SJSA1 (cell line): ENCODE results near the gene WWOX. TPM values are rescaled to one million over a fixed set of nuclear protein-coding genes. Genes with fewer than 3 reads are reported as not detected.

ENCODE experiments used
- DNase-seq, 2 experiments: peaks; one replicate each; pipeline ENCODE4 v3.0.0-alpha.2; 2015 to 2020; ENCODE audit warnings: low spot score in 2 of 2, low read depth in 1 of 2
- H3K27ac ChIP-seq: fragments of 250-450 bp; sonication (Bioruptor Pico); 2 replicates; pipeline ENCODE4 v1.5.1; 2020; ENCODE audit warnings: mild to moderate bottlenecking, moderate library complexity
- H3K27me3 ChIP-seq: fragments of 250-450 bp; sonication (Bioruptor Pico); replicated peaks from 2 replicates; pipeline ENCODE4 v1.5.1; 2020; ENCODE audit warnings: mild to moderate bottlenecking, moderate library complexity
- H3K36me3 ChIP-seq: fragments of 250-450 bp; sonication (Bioruptor Pico); 2 replicates; pipeline ENCODE4 v1.5.1; 2020; ENCODE audit warnings: mild to moderate bottlenecking
- H3K4me1 ChIP-seq: fragments of 250-450 bp; sonication (Bioruptor Pico); replicated peaks from 2 replicates; pipeline ENCODE4 v1.6.1; 2021; ENCODE audit warnings: mild to moderate bottlenecking
- H3K4me3 ChIP-seq: fragments of 250-450 bp; sonication (Bioruptor Pico); 2 replicates; pipeline ENCODE4 v1.5.1; 2020; ENCODE audit warnings: mild to moderate bottlenecking
- H3K9me3 ChIP-seq: fragments of 250-450 bp; sonication (Bioruptor Pico); replicated peaks from 2 replicates; pipeline ENCODE4 v1.5.1; 2020; ENCODE audit warnings: mild to moderate bottlenecking
- total RNA-seq: library from RNA; depleted of rRNA; stranded (reverse); fragments of >200 nt; shearing (Covaris generic); gene quantifications from 2 replicates; pipeline ENCODE4 v1.2.3, GENCODE V29; 2014

WWOX gene
- total RNA-seq, 1 experiment from 2014 or later: 13.4 TPM

- Histone ChIP-seq H3K27me3 (no peaks in the 10 kb centered on the region), H3K4me3 (no peak overlapping the region), H3K36me3 (no peaks in the 10 kb centered on the region), H3K27ac (no peak overlapping the region), H3K9me3 (peaks cover 6% of the 10 kb centered on the region; the same call in 1 of the 2 replicates), H3K4me1 (no peaks in the 10 kb centered on the region)
- no peak for DNase-seq
Measured at GRCh38 chr16:79008036-79008868, 908.8 kb downstream of the WWOX start.

- DNase-seq: no peak
- no peak overlapping the region for H3K4me3 ChIP-seq
- no peaks in the 10 kb centered on the region for H3K4me1 ChIP-seq
- H3K27me3 ChIP-seq: no peaks in the 10 kb centered on the region
- H3K27ac ChIP-seq: no peak overlapping the region
- H3K36me3 ChIP-seq: no peaks in the 10 kb centered on the region
- H3K9me3 ChIP-seq: peaks cover 6% of the 10 kb centered on the region; the same call in 1 of the 2 replicates
Measured at GRCh38 chr16:79008869-79009179, 909.4 kb downstream of the WWOX start.

- H3K4me3 ChIP-seq: no peak overlapping the region
- DNase-seq: no peak
- H3K4me1 ChIP-seq: no peaks in the 10 kb centered on the region
- H3K9me3 ChIP-seq: peaks cover 6% of the 10 kb centered on the region; the same call in 1 of the 2 replicates
- H3K36me3 ChIP-seq: no peaks in the 10 kb centered on the region
- no peak overlapping the region for H3K27ac ChIP-seq
- no peaks in the 10 kb centered on the region for H3K27me3 ChIP-seq
Measured at GRCh38 chr16:79009896-79010295, 910.4 kb downstream of the WWOX start.

- Histone ChIP-seq H3K27me3 (no peaks in the 10 kb centered on the region), H3K36me3 (no peaks in the 10 kb centered on the region), H3K4me1 (no peaks in the 10 kb centered on the region), H3K9me3 (peaks cover 6% of the 10 kb centered on the region; the same call in 1 of the 2 replicates), H3K27ac (no peak overlapping the region), H3K4me3 (no peak overlapping the region)
- no peak for DNase-seq
Measured at GRCh38 chr16:79011282-79011681, 911.8 kb downstream of the WWOX start.

GRCh38 chr16:79012671-79013434, 913.4 kb downstream of the WWOX start:
- DNase-seq: no peak
- Histone ChIP-seq H3K9me3 (peaks cover 2% of the 10 kb centered on the region; the same call in 1 of the 2 replicates), H3K4me3 (no peak overlapping the region)

GRCh38 chr16:79013930-79014660, 914.6 kb downstream of the WWOX start:
- H3K4me1 ChIP-seq: no peaks in the 10 kb centered on the region
- no peaks in the 10 kb centered on the region for H3K27me3 ChIP-seq
- no peak for DNase-seq
- H3K36me3 ChIP-seq: no peaks in the 10 kb centered on the region
- peaks cover 2% of the 10 kb centered on the region; the same call in 1 of the 2 replicates for H3K9me3 ChIP-seq
- no peak overlapping the region for H3K4me3 ChIP-seq
- H3K27ac ChIP-seq: no peak overlapping the region

More at GRCh38 chr16:79012671-79013434, 913.4 kb downstream of the WWOX start:
- Histone ChIP-seq H3K4me1 (no peaks in the 10 kb centered on the region), H3K36me3 (no peaks in the 10 kb centered on the region), H3K27me3 (no peaks in the 10 kb centered on the region), H3K27ac (no peak overlapping the region)

- H3K9me3 ChIP-seq: 0 out of 2 replicates have a peak, but pooled peaks cover 6% of the 10 kb centered on the region
- H3K36me3 ChIP-seq: no peaks in the 10 kb centered on the region
- H3K27me3 ChIP-seq: no peaks in the 10 kb centered on the region
- no peak overlapping the region for H3K4me3 ChIP-seq
- H3K27ac ChIP-seq: no peak overlapping the region
- no peak for DNase-seq
- H3K4me1 ChIP-seq: no peaks in the 10 kb centered on the region
Measured at GRCh38 chr16:79018650-79019429, 919.4 kb downstream of the WWOX start.

GRCh38 chr16:79019431-79019830, 920.0 kb downstream of the WWOX start:
- no peak overlapping the region for H3K27ac ChIP-seq
- no peaks in the 10 kb centered on the region for H3K4me1 ChIP-seq
- H3K36me3 ChIP-seq: no peaks in the 10 kb centered on the region
- no peak overlapping the region for H3K4me3 ChIP-seq
- 0 out of 2 replicates have a peak, but pooled peaks cover 6% of the 10 kb centered on the region for H3K9me3 ChIP-seq
- H3K27me3 ChIP-seq: no peaks in the 10 kb centered on the region
- no peak for DNase-seq

- no peak overlapping the region for H3K4me3 ChIP-seq
- H3K4me1 ChIP-seq: no peaks in the 10 kb centered on the region
- 0 out of 2 replicates have a peak, but pooled peaks cover 6% of the 10 kb centered on the region for H3K9me3 ChIP-seq
- no peaks in the 10 kb centered on the region for H3K27me3 ChIP-seq
- no peaks in the 10 kb centered on the region for H3K36me3 ChIP-seq
- no peak overlapping the region for H3K27ac ChIP-seq
- no peak for DNase-seq
Measured at GRCh38 chr16:79021991-79022630, 922.7 kb downstream of the WWOX start.

- H3K27me3 ChIP-seq: no peaks in the 10 kb centered on the region
- no peak overlapping the region for H3K4me3 ChIP-seq
- DNase-seq: no peak
- H3K36me3 ChIP-seq: no peaks in the 10 kb centered on the region
- 0 out of 2 replicates have a peak, but pooled peaks cover 4% of the 10 kb centered on the region for H3K9me3 ChIP-seq
- no peaks in the 10 kb centered on the region for H3K4me1 ChIP-seq
- no peak overlapping the region for H3K27ac ChIP-seq
Measured at GRCh38 chr16:79026117-79026516, 926.7 kb downstream of the WWOX start.

- no peaks in the 10 kb centered on the region for H3K27me3 ChIP-seq
- no peaks in the 10 kb centered on the region for H3K4me1 ChIP-seq
- no peak overlapping the region for H3K4me3 ChIP-seq
- H3K9me3 ChIP-seq: peaks cover 2% of the 10 kb centered on the region; the same call in 1 of the 2 replicates
- no peak for DNase-seq
- no peaks in the 10 kb centered on the region for H3K36me3 ChIP-seq
- no peak overlapping the region for H3K27ac ChIP-seq
Measured at GRCh38 chr16:79036541-79036940, 937.1 kb downstream of the WWOX start.

GRCh38 chr16:79037521-79038373, 938.3 kb downstream of the WWOX start:
- no peak for DNase-seq
- peaks cover 2% of the 10 kb centered on the region; the same call in 1 of the 2 replicates for H3K9me3 ChIP-seq
- H3K27ac ChIP-seq: no peak overlapping the region
- H3K4me3 ChIP-seq: no peak overlapping the region
- no peaks in the 10 kb centered on the region for H3K36me3 ChIP-seq
- H3K27me3 ChIP-seq: no peaks in the 10 kb centered on the region
- no peaks in the 10 kb centered on the region for H3K4me1 ChIP-seq
